ENCODE measurements around the gene ERN1. TPM values are rescaled to one million over a fixed set of nuclear protein-coding genes. Genes with fewer than 3 reads are reported as not detected.

ERN1 gene
- total RNA-seq, 1 donor from 2014 or later: 7.1 TPM

- ATAC-seq (no peak), DNase-seq (ENCODE audit: missing footprints) (no peak)
- intact Hi-C loops (cut with DNase I): loop anchor here (5.0 kb wide), 1 partner anchor 59 kb away; the partner anchor contains the start of gene CD79B
Measured at GRCh38 chr17:63991611-63992010, 138.3 kb downstream of the ERN1 start.

GRCh38 chr17:63989622-63990345, 140.2 kb downstream of the ERN1 start:
- ATAC-seq: no peak
- intact Hi-C loops (cut with DNase I): loop anchor here (1.0 to 5.0 kb wide), 3 partner anchors 42 to 70 kb away; partner anchors contain the start of gene CD79B
- no peak for DNase-seq (ENCODE audit: missing footprints)

Other genes starting within 250 kb of the ERN1 start
- not detected for gene GH2, start 248.2 kb downstream of the ERN1 start, total RNA-seq
- gene CSH1, start 233.6 kb downstream of the ERN1 start, total RNA-seq: not detected
- gene CSHL1, start 218.9 kb downstream of the ERN1 start, total RNA-seq: not detected
- gene GH1, start 211.3 kb downstream of the ERN1 start, total RNA-seq: not detected
- 6.9 TPM for gene CD79B, start 197.8 kb downstream of the ERN1 start, total RNA-seq
- gene SCN4A, start 157.2 kb downstream of the ERN1 start, total RNA-seq: 0.32 TPM
- gene PRR29, start 131.8 kb downstream of the ERN1 start, total RNA-seq: 0.51 TPM
- 38.0 TPM for gene ICAM2, start 109.5 kb downstream of the ERN1 start, total RNA-seq
- gene TEX2, start 133.1 kb upstream of the ERN1 start, total RNA-seq: 56.1 TPM

All from Right ventricle myocardium inferior (tissue), 1 donor.